HT-29 (cell line): Measurements from ENCODE around the gene SERPINA3. TPM values are rescaled to one million over a fixed set of nuclear protein-coding genes. Genes with fewer than 3 reads are reported as not detected.
"Not testable (repeated sequence)": the region's sequence is repeated elsewhere in the genome, so short reads cannot be mapped to it uniquely, and the experiment has no call there.

ENCODE experiments used
- DNase-seq: peaks from one replicate; pipeline ENCODE4 v3.0.0-alpha.2; 2015; ENCODE audit warnings: low spot score
- total RNA-seq: library from RNA; depleted of rRNA; stranded (reverse); fragments of >200 nt; shearing (Covaris generic); gene quantifications from 2 replicates; pipeline ENCODE4 v1.2.3, GENCODE V29; 2014

SERPINA3 gene
- total RNA-seq, 1 experiment from 2014 or later = 2.0 TPM

DNA sequence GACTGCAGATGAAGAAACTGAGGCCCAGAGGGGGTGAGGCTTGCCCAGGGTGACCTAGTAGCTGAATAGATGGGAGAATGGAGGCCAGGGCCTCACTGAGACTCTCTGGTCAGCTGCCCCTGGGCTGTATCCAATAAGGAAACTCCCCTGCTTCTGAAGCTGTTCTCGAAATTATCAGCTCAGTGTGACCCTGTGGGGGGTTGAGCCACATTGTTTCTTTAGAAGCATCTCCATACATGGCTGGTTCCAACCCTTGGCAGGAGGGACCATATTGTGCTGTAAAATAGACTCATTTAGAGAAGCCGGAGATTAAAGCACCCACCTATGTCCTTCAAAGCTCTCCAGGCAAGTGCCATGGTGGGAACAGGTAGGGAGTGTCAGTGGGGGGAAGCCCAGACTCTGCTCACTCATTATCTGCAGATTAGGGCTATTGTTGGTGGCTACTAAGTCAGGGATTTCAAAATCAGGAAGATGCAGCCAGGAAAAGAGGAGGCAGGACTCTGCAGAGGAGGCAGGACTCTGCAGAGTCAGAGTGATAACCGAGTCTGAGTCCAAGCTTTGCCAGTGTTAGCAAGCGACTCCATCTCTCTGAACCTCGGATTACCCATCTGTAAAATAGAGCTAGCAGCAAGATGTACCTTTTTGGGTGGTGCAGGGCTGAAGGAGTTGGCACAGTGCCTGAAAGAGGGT, 27.5 kb upstream of the SERPINA3 start:
- no peak for DNase-seq

DNA sequence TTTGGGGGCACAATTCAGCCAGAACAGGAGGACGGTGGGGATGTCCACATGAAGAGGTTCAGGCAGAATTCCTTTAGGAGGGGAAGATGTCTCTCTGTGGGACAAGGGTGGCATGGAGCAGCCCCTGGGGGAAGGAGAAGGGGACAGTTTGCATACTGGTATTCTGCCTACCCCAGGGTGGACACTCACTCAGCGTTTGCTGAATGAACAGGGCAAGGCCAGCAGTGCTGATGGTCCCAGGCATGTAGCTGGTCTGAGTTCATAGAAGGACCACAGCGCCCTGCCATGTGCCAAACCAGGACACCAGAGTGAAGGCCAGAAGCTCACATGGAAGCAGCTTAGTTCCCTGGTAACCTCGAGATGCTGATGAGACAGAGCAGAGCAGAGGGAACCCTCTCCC, 25.6 kb upstream of the SERPINA3 start:
- no peak for DNase-seq

DNA sequence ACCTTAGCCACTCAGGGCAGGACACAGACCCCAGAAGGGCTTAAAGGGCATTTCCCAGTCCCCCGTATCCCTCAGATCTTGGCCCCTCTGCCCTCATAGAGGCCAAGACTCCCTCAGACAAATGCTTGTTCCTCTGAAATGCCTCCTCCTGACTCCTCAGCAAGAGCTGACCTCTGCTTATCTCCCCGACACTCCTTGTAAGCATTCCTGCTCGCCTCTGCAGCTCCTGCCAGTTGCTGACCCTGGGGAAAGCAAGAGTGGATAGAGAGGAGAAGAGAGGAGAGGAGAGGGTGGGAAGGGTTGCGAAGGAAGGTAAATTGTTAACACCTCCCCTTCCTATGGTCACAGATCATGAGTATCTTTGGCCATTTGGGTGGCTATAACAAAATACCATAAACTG, 23.9 kb upstream of the SERPINA3 start:
- no peak for DNase-seq

DNA sequence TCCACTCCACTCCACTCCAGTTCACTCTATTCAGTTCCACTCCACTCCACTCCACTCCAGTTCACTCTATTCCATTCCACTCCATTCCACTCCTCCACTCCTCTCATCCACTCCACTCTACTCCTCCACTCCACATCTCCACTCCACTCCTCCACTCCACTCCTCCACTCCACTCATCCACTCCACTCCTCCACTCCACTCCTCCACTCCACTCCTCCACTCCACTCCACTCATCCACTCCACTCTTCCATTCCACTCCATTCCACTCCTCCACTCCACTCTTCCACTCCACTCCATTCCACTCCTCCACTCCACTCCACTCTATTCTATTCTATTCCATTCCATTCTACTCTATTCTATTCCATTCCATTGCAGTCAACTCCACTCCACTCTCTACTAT, 21.1 kb upstream of the SERPINA3 start:
- no peak for DNase-seq

DNA sequence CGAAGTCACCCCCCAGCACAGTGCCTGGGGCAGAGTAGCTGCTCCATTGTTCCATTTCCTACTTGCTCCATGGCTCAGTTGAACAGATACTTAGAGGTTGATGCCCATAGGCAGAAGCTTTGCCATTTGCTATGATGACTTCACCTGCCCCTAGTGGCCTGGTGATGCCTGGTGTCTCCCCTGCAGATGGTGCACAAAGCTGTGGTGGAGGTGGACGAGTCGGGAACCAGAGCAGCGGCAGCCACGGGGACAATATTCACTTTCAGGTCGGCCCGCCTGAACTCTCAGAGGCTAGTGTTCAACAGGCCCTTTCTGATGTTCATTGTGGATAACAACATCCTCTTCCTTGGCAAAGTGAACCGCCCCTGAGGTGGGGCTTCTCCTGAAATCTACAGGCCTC, 20.3 kb upstream of the SERPINA3 start:
- DNase-seq = no peak

DNA sequence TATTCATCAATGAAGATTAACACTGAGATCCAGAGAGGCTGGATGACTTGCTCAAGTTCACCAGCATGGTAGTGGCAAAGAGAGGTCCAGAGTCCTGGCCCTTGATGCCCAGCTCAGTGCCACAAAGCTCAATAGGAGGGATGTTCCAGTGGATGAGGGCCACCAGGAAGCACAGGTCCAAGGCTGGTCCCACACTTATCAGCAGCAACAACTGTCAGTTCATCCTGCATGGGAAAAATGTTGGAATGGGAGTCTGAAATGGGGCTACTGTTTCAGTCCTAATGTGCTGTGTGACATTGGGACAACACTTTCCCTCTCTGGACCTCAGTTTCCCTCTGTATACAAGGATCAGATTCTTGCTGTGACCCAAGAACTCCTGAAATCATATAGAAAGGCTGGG, 19.7 kb upstream of the SERPINA3 start:
- DNase-seq = no peak

DNA sequence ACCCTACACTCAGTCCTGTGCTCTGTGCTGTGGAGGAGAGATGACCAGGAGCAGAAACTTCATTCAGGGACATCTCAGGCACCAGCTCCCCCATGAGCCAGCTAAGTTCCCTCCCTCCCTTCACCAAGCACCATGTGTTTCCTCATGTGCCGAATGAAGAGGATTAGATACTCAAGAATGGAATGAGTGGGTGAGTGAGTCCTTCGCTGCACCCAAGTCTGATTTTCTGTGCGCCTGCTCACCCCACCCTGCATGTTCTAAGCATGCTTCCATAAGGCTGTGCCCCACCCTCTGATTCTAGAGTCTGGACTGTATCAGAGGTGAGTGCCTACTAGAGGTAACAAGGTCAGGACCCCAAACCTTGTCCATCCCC, 18.8 kb upstream of the SERPINA3 start:
- DNase-seq = no peak

DNA sequence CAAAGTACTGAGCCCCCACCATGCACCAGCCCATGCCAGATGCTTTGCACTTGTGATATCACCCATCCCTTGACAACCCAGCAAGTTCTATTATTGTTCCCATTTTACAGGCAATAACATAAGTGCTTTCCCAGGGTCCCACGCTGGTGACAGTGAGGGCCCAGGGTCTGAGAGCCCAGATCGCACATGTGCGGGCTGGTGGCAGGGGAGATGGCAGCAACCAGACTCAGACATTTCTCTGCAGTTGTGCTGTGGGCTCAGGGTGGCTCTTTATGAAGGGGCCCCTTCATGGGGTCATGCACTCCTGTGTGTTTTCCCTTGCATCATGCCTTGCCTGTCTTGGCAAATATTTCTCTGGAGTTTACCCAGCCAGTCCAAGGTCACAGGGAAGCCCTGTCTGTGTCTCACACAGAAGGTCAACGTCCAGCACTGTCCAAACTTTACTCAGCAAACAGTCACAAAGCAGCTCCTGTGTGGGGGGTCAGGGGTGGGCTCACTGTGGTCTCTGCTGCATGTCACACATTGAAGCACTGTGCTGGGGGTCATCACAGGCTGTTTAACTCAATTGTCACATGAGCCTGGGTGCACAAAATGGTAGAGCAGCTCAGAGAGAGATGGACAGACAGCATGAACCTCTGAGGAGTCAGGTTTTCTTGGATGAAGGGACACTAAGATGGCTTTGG, 18.3 kb upstream of the SERPINA3 start:
- no peak for DNase-seq

DNA sequence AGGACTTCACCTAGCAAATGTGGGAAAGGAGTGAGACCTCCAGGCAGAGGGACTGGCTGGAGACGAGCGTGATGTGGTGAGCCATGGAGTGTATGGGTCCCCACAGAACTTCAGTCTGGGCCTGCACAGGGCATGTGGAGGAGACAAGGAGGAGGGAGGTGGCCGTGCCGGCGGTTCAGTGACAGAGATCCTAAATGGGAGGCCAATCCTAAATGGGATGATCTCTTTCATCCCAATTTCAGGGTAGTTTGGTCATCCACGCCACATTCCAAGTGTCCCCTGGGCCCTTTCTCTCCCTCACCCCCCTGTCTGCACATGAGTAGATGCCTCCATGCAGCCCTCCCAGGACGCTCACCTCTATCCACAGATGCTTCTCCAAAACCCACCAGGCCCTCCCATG, 17.8 kb upstream of the SERPINA3 start:
- DNase-seq = no peak

DNA sequence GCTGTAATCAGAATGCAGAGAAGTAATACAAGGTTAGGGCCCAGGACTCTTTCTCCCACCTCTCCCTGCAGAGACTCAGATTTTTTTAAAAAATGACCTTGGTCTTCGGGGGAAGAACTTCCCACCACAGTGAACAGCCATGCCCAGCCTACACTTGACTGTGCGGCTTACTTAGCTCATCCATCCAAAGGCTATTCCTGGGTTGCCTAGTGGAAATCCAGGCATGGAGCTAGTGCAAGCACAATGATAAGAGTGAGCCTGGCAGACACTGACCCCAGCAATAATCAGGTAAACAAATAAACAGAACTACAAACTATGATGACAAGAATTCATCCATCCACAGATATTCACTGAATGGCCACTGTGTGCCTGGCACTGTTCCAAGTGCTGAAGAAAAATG, 16.3 kb upstream of the SERPINA3 start:
- no peak for DNase-seq

DNA sequence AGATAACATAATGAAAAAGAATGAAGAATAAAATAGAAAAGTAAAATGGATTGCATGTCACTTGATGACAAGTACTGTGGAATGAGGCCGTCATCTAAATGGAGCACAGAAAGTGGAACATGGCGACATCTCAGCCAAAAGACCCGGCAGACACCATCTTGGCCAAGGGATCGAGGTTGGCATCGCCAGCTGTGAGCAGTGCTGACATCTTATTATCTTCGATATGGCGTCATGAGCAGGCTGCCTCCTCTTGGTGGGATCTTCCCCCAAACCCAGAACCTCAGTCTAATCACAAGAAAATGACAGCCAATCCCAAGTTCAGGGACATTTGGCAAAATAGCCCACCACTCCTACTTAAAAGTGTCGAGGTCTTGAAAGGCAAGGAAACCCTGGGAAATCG, 15.8 kb upstream of the SERPINA3 start:
- DNase-seq = no peak

DNA sequence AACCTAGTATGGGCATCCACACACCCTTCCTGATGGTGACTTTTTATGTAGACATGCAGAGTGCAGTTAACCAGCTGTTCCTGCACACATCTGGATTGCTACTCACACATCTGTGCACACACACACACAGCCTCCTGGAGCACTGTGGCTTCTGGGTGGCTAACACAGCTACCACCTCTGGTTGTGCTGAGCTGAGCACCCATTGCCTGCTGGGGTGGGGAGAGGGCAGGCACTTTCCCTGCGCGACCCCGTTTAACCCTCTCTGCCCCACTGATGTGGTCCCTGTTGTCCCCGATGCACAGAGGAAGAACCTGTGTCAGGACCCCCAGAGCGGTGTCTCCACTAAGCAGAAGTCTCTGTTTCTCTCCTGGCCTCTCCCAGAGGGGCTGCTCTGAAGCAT, 14.4 kb upstream of the SERPINA3 start:
- no peak for DNase-seq

DNA sequence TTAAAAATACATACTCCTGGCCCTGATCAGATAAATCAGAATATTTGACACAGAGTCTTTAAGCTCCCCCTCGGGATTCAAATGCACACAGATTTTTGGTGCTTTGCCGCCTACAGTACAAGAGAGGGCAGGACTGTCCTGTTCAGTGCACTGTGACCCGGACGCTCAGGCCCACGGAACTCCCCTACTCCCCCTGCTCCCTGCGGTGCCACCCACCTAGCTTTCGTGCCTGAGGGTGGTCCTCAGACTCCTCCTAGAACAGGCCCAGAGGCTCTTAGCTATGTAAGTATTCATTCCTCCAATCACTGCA, 13.7 kb upstream of the SERPINA3 start:
- no peak for DNase-seq

DNA sequence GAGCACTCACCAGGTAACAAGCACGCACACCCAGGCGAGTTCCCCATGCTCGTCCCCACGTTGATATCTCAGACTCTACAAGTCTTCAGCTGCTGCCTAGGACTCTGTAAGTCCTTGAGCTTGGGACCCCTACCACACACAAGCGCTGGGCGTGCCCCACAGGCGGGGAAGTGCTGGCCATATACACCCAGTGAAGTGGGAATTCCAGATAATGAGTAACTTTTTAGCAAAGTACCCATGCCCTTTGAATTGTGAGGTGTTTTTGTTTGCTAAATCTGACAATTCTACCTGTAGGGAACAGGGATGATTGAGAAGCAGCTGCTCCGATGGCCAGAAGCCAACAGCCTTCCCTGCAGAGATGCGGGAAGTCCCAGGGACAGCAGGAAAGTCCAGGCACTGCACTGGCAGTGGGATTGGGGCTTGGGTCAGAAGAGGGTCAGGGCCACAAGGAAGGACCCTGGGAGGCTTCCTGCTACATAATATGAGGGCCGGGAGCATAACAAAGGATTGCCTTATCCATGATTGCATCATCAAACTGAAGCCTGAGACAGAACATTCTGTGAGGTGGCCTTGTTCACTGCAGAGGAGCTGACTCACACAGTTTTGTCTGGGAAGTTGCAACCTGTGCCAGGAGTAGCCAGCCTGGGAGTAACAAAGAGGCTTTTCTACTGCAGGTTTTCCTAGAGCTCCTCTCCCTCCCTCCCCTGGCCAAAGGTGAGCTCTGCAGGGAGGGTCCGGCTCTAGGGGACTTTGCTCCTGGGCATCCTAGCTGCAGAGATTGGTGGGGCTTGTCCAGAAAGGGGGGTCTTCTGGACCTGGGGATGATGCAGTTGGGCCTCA, 13.2 kb upstream of the SERPINA3 start:
- DNase-seq = peak; percentile 90

DNA sequence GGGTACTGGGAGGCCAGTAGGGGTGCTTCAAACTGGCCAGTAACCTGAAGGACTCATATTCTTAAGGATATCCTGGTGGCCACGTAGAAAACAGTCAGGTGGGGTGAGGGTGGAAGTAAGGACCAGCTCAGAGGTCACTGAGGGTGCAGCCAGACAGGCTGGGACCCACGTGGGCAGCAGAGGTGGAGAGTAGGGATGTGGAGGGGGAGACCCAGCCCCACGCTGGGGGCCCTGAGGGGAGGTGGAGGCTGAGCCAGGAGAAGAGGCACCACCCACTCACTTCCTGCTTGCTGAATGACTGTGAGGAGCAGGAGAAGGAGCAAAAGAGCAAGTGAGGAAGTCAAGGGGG, 12.6 kb upstream of the SERPINA3 start:
- no peak for DNase-seq

DNA sequence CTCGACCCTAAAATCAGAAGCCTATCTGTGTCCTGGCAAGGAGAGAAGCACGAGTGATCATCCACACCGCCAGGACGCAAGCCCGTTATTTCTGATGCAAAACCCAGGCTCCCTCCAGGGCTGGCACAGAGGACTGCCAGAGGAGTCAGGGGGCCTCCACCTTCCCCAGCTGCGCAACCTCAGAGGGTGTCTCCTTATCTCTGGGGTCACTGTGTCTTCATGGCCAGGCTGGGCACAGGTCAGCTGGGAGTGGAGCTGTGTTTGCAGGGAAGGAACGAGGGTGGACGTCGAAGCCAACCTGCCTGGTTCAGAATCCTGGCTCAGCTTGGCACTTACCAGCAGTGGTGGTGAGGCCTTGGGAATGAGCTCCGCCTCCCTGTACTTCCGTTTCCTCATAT, 12.0 kb upstream of the SERPINA3 start:
- no peak for DNase-seq

DNA sequence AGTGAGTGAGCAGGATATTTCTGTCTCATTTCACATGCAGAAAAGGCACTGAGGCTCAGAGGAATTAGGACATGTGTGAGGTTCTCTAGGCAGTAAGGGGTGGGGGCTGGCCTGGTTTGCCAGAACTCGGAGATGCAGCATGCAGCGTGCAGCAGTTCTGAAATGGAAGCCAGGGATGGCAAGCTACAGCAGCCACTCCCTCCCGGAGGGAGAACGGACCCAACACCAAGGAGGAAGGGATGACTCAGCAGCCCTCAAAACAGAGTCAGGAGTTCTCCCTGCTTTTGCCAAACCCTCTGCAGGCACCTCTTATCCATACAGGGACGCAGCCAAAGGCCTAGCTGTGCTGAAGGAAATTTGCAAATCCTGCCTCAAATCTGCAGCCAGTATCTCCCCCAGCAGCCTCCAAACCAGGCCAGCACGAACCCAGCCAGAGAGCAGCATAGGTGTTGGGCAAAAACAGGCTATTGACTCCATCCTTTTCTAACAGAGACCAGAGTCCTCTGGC, 10.3 kb upstream of the SERPINA3 start:
- DNase-seq = peak; percentile 16

DNA sequence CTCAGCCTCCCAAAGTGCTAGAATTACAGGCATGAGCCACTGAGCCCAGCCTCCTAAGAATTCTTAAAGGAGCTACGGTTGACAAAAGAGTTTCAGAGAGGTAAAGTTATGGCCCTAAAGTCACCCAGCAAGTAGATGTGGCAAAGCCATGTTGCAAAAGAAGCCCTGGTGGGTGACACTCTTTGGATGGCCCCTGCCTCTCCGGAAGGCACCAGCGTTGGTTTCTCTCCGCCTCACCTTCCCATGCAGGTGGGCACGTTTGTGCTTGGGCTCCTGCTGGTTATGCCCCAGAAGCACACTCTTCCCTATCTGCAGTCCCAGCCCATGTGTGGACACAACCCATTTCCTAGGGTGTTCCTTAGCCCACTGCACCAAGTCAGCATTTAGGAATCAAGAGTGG, 9.5 kb upstream of the SERPINA3 start:
- DNase-seq = no peak

DNA sequence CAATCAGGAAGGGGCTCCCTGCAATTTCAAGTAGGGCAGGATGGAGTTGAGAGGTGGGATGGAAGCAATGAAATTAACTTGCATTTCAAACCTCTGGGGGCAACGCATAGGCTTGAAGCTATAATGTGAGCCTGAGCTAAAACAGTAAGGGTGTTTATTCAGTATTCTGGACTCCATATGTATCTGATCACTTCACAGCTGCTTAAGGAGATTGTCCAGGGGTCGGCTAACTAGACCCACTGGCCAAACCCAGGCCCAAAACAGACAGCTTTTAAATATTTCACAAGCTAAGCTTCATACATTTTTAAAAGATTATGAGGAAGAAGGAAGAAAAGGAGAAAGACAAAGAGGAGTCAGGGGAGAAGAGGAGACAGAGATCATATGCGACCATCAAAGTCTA, 6.8 kb upstream of the SERPINA3 start:
- no peak for DNase-seq

DNA sequence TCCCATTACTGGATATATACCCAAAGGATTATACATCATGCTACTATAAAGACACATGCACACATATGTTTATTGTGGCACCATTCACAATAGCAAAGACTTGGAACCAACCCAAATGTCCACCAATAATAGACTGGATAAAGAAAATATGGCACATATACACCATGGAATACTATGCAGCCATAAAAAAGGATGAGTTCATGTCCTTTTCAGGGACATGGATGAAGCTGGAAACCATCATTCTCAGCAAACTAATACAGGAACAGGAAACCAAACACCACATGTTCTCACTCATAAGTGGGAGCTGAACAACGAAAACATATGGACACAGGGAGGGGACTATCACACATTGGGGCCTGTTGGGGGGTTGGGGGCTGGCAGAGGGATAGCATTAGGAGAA, 3.2 kb upstream of the SERPINA3 start:
- not testable (repeated sequence) for DNase-seq

DNA sequence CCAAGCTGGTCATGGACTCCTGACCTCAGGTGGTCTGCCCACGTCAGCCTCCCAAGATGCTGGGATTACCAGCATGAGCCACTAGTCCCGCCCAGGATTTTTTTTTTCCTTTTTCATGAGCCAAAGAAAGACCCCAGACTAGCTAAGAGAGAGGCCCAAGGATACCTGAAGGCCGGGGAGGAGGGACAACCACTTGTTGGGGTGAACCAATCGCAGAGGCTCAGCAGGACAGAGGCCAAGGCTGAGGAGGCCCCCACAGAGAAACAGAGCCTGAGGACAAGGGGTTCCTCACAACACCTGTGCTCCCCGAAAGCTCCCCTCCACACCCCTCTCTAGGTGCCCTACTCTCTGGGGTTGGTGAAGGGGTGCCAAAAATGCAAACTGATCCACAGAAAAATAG, 1.0 kb upstream of the SERPINA3 start:
- DNase-seq = no peak

DNA sequence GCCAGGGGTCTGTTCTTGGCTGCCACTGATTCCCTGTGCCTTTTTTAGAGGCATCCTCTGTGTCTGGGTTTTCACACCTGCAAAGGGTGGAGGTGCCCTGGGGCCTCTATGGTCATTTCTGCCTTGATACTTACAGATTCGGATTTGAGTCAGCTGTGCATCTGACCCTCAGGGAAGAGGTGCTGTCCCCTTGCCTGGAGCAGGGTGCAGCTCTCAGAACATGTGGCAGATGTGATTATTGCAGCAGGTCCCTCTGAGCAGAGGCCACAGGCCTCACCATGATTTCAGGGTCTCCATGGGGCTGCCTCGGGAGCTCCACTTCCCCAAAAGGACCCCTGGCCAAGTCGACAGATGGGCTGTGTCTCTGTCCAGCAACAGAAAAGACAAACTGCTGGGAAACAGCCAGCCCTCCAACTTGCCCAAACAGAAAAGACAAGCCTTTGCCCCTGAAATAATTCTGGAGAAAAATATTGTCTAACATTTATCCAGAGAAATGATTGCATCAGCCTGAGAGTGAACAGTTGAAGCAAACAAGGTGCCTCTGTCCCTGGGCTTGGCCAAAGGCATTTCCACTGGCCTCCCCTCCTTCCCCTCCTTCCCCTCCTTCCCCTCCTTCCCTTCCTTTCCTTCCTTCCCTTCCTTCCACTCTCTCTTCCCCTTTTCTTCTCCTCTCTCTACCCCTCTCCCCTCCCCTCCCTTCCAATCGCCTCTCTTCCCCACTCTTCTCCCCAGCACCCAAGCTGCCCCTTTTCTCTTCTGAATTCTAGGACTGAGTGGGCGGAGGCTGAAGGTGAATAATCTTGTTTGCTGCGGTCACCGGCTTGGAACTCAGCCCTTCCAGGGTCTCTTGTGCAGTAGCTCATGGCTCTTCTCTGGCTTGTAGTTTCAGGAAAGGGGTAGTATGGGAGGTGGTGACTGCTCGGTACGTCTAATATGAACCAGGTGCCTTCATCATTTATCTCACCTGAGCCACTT, 676 bp downstream of the SERPINA3 start:
- DNase-seq = no peak
